B cell (primary cell): Measurements from ENCODE around the gene C6orf52. TPM values are rescaled to one million over a fixed set of nuclear protein-coding genes. Genes with fewer than 3 reads are reported as not detected.

Experiments
- ATAC-seq: fragments of 200-7000 bp; cut with Tn5 transposase; one replicate; pipeline ENCODE4 v1.10.0; 2021; ENCODE audit warnings: low read depth, mild to moderate bottlenecking, moderate number of reproducible peaks, moderate library complexity
- CTCF ChIA-PET: fragments of 350-600 bp; sonication (Branson Sonifier 250); formaldehyde crosslinking; loops from one replicate; lab custom pipeline; 2021; ENCODE audit warnings: antibody characterized with exemption, inconsistent platforms; lab: Charles Lee
- POLR2A ChIA-PET: fragments of 350-600 bp; sonication (Branson Sonifier 250); formaldehyde crosslinking; loops from one replicate; lab custom pipeline; 2021; ENCODE audit warnings: antibody characterized with exemption; lab: Charles Lee
- DNase-seq: peaks from one replicate; pipeline ENCODE4 v3.0.0; 2013
- H2AFZ ChIP-seq: 2 replicates; pipeline ENCODE4 v1.6.1; 2012; ENCODE audit warnings: mild to moderate bottlenecking, low read depth, low read length; ENCODE audit not compliant: insufficient read depth, poor library complexity, severe bottlenecking
- H3K27ac ChIP-seq, 2 donors: 1 replicate in 1 of 2; 2 replicates in 1 of 2; pipeline ENCODE4 v1.5.1; 2012 to 2013; ENCODE audit warnings: low read length in 2 of 2, mild to moderate bottlenecking in 2 of 2, moderate library complexity in 1 of 2
- H3K27me3 ChIP-seq, 4 experiments: fragments of 200-600 bp in 1 of 4; sonication (generic) in 1 of 4; replicated peaks in 1 of 4; 1 replicate in 2 of 4; 2 replicates in 2 of 4; pipeline versions ENCODE4 v1.6.1 to v1.7.0; 2013 to 2016; ENCODE audit warnings: low read length in 3 of 4, mild to moderate bottlenecking in 2 of 4, mixed read lengths in 1 of 4, moderate library complexity in 1 of 4; ENCODE audit not compliant: insufficient read depth in 4 of 4, control insufficient read depth in 3 of 4; ENCODE audit errors: control extremely low read depth in 1 of 4
- H3K36me3 ChIP-seq, 2 experiments: replicated peaks in 1 of 2; 1 replicate in 1 of 2; 2 replicates in 1 of 2; pipeline versions ENCODE4 v1.6.1 to v1.7.1; 2013; ENCODE audit warnings: low read length in 1 of 2; ENCODE audit not compliant: insufficient read depth in 2 of 2, control insufficient read depth in 1 of 2; ENCODE audit errors: control extremely low read depth in 1 of 2, extremely low read depth in 1 of 2
- H3K4me1 ChIP-seq, 2 donors: fragments of 200-600 bp in 1 of 2; sonication (generic) in 1 of 2; 1 replicate in 1 of 2; 2 replicates in 1 of 2; pipeline versions ENCODE4 v1.5.1 to v1.6.1; 2013 to 2017; ENCODE audit warnings: low read length in 2 of 2; ENCODE audit not compliant: control insufficient read depth in 2 of 2, insufficient read depth in 2 of 2
- H3K4me2 ChIP-seq: replicated peaks from 2 replicates; pipeline ENCODE3; 2012; ENCODE audit warnings: mild to moderate bottlenecking, low read depth, low read length; ENCODE audit not compliant: poor library complexity, severe bottlenecking
- H3K4me3 ChIP-seq, 5 experiments: fragments of 200-600 bp in 1 of 5; sonication (generic) in 1 of 5; 1 replicate in 3 of 5; 2 replicates in 2 of 5; pipeline versions ENCODE4 v1.5.1 to v1.7.0; 2011 to 2016; ENCODE audit warnings: low read length in 4 of 5, mild to moderate bottlenecking in 4 of 5, low read depth in 2 of 5, control low read depth in 1 of 5, moderate library complexity in 1 of 5; ENCODE audit not compliant: insufficient read depth in 1 of 5; ENCODE audit errors: control extremely low read depth in 1 of 5, extremely low read depth in 1 of 5
- H3K79me2 ChIP-seq: fragments of 200-600 bp; sonication (generic); one replicate; pipeline ENCODE4 v1.6.0; 2016; ENCODE audit warnings: low read length; ENCODE audit not compliant: control insufficient read depth, insufficient read depth
- H3K9ac ChIP-seq: fragments of 200-600 bp; sonication (generic); 2 replicates; pipeline ENCODE4 v1.6.1; 2017; ENCODE audit warnings: mild to moderate bottlenecking, low read length, moderate library complexity
- H3K9me3 ChIP-seq, 3 donors: one replicate each; pipeline versions ENCODE4 v1.6.1 to v1.7.1; 2013; ENCODE audit warnings: low read length in 2 of 3; ENCODE audit not compliant: control insufficient read depth in 2 of 3, insufficient read depth in 1 of 3; ENCODE audit errors: control extremely low read depth in 1 of 3
- H4K20me1 ChIP-seq: 2 replicates; pipeline ENCODE4 v1.6.0; 2012; ENCODE audit warnings: mild to moderate bottlenecking, low read length; ENCODE audit not compliant: insufficient read depth, control insufficient read depth, poor library complexity, severe bottlenecking
- H3K27ac Mint-ChIP-seq: one replicate; pipeline ENCODE4 v1.8.0; 2021; ENCODE audit warnings: mixed read lengths
- H3K27me3 Mint-ChIP-seq: one replicate; pipeline ENCODE4 v1.8.0; 2021; ENCODE audit warnings: mixed read lengths
- H3K4me1 Mint-ChIP-seq: one replicate; pipeline ENCODE4 v1.8.0; 2021; ENCODE audit warnings: mixed read lengths
- H3K4me3 Mint-ChIP-seq: one replicate; pipeline ENCODE4 v1.8.0; 2021; ENCODE audit warnings: mixed read lengths
- H3K9me3 Mint-ChIP-seq: one replicate; pipeline ENCODE4 v1.8.0; 2022; ENCODE audit warnings: mixed read lengths; ENCODE audit not compliant: insufficient read depth
- CTCF ChIP-seq: fragments of 200-600 bp; IDR thresholded peaks from one replicate; pipeline ENCODE4 v1.8.0; 2022; ENCODE audit warnings: antibody characterized with exemption, mild to moderate bottlenecking
- EZH2 ChIP-seq: IDR thresholded peaks from 2 replicates; pipeline ENCODE4 v1.6.1; 2012; ENCODE audit warnings: borderline replicate concordance, low read depth, mild to moderate bottlenecking, moderate library complexity, low read length; ENCODE audit not compliant: insufficient read depth, poor library complexity, severe bottlenecking
- WGBS: methylation state at CpG from one replicate; pipeline ENCODE4 v1.1.5; 2013; ENCODE audit warnings: missing lambda C conversion rate; ENCODE audit not compliant: insufficient coverage; 5-methylcytosine and 5-hydroxymethylcytosine counted together
- intact Hi-C: fragments of 100-400 bp; cut with micrococcal nuclease; formaldehyde crosslinking; loops from one replicate; pipeline ENCODE4 v1.10.0; 2022
- polyA plus RNA-seq: library from polyadenylated mRNA; depleted of rRNA; stranded (reverse); fragments of >200 nt; gene quantifications from 2 replicates; pipeline ENCODE4 v1.2.3, GENCODE V29; 2012
- total RNA-seq, 2 donors: library from RNA; stranded (reverse); fragments of 120-200 nt in 1 of 2; gene quantifications; 1 replicate in 1 of 2; 2 replicates in 1 of 2; pipeline versions ENCODE4 v1.2.3 to v1.2.4, GENCODE V29; 2013 to 2022

The C6orf52 gene
- total and polyA plus RNA-seq, 2 donors (not counting 1 experiment from before 2014, with no cell fraction given) = 0.51 to 1.2 TPM

- intact Hi-C loops = no loop called here
- H3K4me1 Mint-ChIP-seq = no peaks in the 10 kb centered on the region
- Histone ChIP-seq H2AFZ (no peak overlapping the region), H3K27me3 (peaks cover 0 to 9% (median 0%) of the 10 kb centered on the region in 4 experiments), H3K27ac (no peak overlapping the region), H3K9ac (no peak overlapping the region), H3K4me1 (no peaks in the 10 kb centered on the region), H4K20me1 (no peaks in the 10 kb centered on the region), H3K36me3 (no peaks in the 10 kb centered on the region), H3K79me2 (no peaks in the 10 kb centered on the region), H3K9me3 (no peaks in the 10 kb centered on the region), H3K4me2 (no peak overlapping the region), H3K4me3 (no peak overlapping the region)
- TF ChIP-seq EZH2 = no peak
- TF ChIP-seq CTCF = no peak
- 96% methylated on average over 6 of the region's 8 CpGs for WGBS
- ChIA-PET CTCF (interaction anchor here (0.5 to 0.6 kb wide), 2 partner anchors 90 to 178 kb away, joined by 3 read pairs; no protein-coding TSS in a partner anchor), POLR2A (no interaction called here)
- H3K27ac Mint-ChIP-seq = no peak overlapping the region
- no peaks in the 10 kb centered on the region for H3K9me3 Mint-ChIP-seq
- peaks cover 17% of the 10 kb centered on the region for H3K27me3 Mint-ChIP-seq
- DNase-seq (no peak), ATAC-seq (no peak)
- no peak overlapping the region for H3K4me3 Mint-ChIP-seq
Observed at GRCh38 chr6:10686901-10687300, 7.5 kb downstream of the C6orf52 start.

GRCh38 chr6:10685092-10685915, 9.1 kb downstream of the C6orf52 start:
- Mint-ChIP-seq H3K4me1 (no peaks in the 10 kb centered on the region), H3K27ac (no peak overlapping the region), H3K27me3 (peaks cover 17% of the 10 kb centered on the region), H3K9me3 (no peaks in the 10 kb centered on the region), H3K4me3 (no peak overlapping the region)
- Histone ChIP-seq H3K4me2 (no peak overlapping the region), H3K27ac (no peak overlapping the region), H3K4me3 (no peak overlapping the region), H3K79me2 (no peaks in the 10 kb centered on the region), H3K9ac (no peak overlapping the region), H3K4me1 (no peaks in the 10 kb centered on the region), H4K20me1 (no peaks in the 10 kb centered on the region), H3K27me3 (peaks cover 0 to 9% (median 0%) of the 10 kb centered on the region in 4 experiments), H2AFZ (no peak overlapping the region), H3K9me3 (no peaks in the 10 kb centered on the region), H3K36me3 (no peaks in the 10 kb centered on the region)
- DNase-seq (no peak), ATAC-seq (no peak)
- WGBS = no CpG with 5 or more reads among the region's 3 CpGs
- TF ChIP-seq EZH2 (no peak), CTCF (no peak)
- ChIA-PET POLR2A (no interaction called here), CTCF (interaction anchor here (0.7 kb wide), 1 partner anchor 204 kb away, joined by 3 read pairs; no protein-coding TSS in a partner anchor)
- intact Hi-C loops = no loop called here
